GM18517 (cell line): ENCODE measurements around the gene DMD.
"Not testable (repeated sequence)": the region's sequence is repeated elsewhere in the genome, so short reads cannot be mapped to it uniquely, and the experiment has no call there.

ENCODE experiments used
- ATAC-seq: cut with Tn5 transposase; IDR thresholded peaks from one replicate; pipeline ENCODE4 v1.9.1; 2021; ENCODE audit warnings: mild to moderate bottlenecking, moderate library complexity; ENCODE audit not compliant: unreplicated experiment

Gene DMD

DNA sequence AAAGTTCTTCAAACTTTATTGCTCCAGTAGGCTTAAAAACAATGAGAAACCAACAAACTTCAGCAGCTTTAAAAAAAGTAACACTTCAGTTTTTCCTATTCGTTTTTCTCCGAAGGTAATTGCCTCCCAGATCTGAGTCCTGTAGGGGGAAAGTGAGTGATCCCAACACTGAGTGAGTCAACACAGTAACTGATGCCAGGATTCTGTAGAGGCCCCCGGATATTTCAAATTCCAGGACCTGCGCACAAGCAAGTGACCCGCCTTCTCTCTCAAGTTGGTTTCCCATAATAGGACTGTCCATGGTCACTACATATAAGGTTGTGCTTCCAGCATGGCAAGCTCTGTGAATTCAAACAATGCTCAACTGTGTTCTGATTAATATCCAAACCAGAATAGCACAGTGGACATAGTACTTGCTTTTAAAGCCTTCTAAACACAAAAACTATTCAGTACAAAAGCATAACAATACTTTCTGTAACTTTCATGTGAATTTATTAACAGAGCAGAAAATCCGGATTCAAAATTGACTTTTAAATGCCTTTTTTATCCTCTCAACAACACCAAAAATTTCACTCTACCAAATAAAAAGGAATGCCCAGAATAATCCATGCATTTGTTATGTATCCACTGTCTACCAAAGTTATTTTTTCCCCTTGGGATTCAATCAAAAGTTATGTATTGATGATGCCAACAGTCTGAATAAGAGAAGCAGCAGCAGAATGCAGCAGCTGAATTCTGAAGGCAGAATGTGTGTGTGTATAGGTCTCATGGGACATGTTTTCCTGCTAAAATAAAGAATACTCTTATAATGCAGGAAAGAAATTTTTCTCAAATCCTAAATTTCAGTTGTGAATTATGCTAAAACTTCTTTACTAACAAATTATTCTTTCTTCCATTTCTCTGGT lies at the start of gene DMD:
TSS of gene DMD (minus strand) at position 194 of the 905 bp plus-strand sequence. CDS start 237 bp downstream, outside the sequence.
- ATAC-seq, result no peak

DNA sequence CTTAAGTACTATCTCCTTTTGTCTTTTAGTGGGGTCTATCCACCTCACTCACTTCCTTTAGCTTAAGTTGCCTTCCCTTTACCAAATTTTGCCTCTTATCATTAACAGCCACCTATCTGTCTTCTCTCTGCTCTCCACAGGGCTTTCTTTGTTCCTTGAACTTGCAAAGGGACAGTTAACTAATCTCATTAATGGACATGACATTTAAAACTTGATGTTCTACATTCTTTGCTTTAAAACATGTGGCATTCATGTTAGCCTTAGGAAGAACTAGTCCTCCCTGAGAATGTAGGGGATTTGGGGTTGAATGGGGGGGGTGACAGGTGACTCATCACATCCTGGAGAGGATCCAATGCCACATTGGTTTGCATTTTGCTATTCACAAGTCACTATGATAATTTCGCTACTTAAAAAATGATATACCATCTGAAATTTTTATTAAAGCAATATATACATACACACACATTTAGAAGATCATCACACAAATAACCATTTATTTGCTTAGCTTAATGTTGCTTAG lies 41.0 kb upstream of the DMD start:
- no peak for ATAC-seq

DNA sequence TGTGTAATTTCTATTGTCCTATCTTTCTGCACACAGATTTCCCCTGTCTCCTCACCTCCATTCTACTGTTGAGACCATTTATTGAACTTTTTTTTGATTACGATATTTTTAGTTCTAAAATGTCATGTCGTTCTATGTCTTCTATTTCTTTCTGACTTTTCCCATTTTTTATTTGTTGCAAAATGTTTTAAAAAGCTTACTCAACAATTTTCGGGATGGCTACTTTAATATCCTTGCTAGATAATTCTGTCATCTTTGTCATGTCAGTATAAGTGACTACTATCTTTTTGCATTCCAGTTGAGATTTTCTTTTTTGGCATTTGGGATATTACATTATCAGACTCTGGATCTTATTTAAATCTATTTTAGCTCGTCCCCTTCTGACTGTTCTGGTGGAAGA lies 7.5 kb upstream of the DMD start:
- no peak for ATAC-seq

DNA sequence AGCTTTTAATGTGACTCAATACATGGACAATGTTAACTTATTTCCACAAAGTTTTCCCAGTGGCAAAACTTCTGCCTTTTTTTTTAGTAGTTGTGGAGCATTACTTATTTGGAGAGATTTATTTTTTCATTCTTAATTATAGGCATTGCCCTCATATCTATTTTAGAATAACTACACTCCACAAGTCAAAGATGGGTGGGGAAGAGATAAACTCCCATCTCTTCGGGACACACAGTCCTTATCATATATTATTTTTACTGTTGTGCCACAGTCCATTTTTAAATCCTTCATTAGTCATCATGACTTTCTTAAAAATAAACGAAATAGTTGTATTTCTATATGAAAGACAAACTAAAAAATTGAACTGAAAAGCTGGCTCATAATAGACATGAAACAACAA lies 1.2 kb downstream of the DMD start:
- no peak for ATAC-seq

DNA sequence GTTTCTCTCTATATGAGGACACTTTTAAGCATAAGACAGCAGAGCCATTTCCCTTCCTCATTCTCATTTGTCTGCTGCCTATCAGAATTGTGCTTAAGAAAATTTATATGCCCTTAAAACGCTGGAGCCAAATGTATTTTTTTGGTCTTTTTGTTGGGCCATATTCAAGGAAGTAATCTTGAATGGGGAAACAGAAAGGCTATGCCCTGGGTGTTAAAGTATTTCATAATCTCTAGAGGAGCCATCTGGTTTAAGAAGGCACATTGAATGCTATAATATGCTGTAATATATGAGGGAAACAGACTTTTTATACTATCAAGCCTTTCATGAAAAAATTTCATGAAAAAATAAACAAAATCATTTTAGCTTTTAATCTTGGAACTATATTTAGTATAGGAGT lies 4.3 kb downstream of the DMD start:
- ATAC-seq, result no peak

DNA sequence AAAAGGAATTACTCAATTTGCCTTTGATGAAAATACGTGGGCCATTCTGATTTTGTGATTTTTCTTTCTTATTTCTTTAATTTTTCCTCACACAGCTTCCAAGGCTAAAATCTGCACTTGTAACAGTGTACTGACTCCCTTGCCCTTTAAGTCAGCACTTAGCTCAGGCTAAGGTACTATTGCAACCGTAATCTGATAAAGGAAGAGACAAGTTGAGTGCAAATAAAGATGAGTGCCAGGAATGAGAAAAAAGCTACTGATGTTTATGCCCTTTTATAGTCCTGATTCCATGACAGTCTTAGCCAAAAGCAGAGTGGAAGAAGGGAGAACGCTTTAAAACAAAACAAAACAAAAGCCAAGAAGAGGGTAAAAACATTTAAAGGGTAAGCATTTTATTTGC lies 6.0 kb downstream of the DMD start:
- no peak for ATAC-seq

DNA sequence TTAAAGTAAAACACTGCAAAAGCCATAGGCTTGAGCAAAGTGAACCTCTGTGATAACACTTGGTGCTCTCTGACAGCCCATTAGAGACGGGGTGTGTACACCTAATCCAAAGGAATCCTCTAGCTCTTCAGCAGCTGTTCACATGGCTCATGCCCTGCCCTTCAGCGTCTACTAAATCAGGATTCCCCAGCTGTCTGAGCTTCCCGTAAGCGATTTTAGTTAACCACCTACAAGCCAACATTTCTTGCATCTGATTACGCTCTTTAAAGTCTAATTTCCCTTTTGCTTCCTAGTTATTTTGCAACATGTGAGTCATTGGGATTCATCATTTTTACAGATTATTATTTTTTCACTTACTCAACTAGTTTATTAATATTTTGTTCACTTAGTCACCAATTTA lies 6.5 kb downstream of the DMD start:
- ATAC-seq, result no peak

DNA sequence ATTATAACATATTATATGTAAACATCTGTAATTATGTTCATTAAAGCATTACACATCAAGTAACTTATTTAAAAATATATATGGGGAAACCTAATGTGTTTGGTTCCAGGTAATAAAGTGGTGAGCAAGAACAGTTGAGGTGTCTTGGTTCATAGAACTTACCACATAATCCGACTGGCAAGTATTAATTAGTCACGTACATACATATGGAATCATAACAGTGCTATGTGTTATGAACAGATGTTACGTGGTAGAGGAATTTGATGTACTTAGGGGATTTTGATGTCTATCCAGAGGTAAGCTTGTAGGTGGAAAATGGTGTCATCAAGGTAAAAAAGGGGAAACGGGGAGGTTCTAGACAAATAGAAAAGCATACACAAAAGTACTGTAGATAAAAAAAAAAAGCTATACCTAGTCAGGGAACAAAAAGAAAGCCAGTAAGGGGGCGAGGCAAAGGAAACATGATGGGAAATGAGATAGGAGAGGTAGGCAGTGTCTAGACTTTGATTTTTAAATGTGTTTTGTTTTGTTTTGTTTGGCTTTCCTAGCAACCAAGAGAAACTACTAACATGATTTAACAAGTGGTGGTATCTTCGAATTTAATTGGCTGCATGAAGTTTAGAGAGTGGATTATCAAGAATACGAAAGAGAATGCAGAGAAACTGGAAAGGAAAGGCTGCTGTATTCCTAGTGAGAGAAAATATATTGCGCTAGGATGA lies 12.6 kb downstream of the DMD start:
- no peak for ATAC-seq

DNA sequence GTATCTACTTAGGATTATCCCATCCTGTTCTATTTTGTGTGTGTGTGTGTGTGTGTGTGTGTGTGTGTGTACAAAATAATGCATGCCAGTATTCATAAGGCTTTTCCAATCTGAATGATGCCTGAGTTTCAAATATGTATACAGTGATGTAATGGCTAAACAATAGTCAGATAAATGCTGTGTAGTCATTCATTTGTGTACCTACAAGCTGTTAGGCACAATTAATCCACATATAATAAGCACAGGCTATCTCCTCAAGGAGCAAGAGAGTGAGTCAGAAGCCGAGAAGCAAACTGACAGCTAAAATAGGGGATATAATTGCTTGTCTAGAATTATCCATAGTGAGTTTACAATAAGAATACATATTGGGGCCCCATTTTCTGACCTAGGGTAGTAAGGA lies 15.7 kb downstream of the DMD start:
- ATAC-seq, result no peak

DNA sequence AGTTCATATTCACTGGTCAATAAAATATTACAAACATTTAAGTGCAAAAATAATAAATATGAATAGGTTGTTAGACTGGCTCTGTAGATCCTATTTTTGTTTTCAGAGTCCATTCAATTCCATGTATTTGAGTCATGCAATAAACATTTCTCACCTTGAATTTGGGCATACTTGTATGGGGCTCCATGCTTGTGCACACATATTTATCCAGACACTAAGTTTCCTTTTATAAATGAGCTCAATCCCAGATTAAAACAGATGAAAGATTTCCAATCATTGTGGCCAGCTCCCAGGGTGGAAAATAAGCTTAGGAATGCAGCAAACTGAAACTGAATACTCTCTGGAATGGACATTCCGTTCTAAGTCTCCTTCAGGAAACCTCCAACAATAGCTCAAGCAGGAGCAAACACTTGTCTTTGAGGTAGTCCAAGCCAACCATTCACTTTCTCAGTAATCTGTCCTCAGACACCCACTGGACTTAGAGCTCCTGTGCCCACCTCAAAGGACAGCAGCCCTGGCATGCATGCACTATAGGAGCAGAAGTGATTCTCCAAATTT lies 16.4 kb downstream of the DMD start:
- ATAC-seq, result no peak

DNA sequence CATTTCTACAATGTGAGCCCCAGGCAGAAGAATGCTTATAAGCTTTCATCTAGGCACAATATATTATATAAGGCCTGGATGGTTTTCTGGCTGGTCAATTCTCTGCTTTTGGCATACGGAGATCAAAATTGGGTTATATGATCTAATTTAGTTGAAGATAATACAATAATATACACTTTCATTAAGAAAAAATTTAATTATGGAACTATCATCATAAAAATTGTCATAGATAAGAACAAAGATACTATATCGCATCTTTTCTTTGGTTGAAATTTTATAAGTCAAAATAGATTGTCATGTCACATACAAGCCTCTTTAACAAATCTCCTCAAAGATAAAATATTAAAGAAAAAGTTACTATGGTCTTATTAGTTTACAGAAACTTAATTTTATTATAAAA lies 17.1 kb downstream of the DMD start:
- no peak for ATAC-seq

DNA sequence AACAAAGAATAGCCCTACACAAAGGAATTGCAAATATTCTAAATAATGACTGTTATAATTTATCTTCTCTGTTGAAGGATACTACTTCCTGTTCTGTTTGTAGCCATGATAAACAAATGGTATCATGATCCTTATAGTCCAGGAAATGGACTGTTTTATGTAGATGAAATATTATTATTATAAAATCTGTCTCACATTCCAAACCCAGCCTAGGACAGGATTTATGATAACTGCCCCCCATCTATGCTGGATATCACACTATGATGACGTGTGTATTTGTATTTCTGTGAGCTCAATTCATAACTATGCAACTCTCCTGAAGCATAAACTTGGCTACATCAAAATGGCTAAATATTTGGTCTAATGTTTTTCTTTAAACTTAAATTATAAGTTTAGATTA lies 21.3 kb downstream of the DMD start:
- no peak for ATAC-seq

DNA sequence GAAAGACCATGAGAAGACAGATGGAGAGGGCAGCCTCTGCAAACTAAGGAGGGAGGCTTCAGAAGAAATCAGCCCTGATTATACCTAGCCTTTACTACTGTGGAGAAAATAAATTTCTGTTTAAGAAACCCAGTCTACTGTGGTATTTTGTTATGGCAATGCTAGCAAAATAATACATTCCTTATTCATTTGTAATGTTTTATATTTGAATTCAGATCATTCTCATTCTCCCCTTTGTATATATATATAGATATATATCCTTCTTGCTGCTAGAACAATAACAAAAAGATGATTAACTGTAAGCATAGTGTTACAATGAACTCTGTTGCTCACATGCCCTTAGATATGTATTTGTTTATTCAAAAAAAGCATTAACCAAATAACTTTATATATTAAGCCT lies 22.5 kb downstream of the DMD start:
- no peak for ATAC-seq

DNA sequence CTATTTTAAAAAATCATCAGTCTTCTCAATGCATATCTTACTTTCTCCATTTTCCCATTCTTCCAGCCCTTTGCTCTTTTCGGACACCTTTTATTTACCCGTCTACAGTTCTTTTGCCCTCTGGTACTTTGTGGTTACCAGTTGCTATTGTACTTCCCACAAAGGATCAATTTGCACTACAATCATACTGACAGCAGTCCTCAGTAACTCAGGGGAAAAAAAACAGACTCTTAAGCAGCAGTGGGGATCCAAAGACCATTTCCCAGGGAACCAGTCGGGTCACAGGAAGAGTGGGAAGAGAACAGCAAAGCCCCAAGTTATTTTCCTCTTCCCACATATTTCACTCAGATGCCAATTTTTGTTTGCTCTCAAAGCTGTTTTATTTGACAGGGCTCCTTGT lies 23.1 kb downstream of the DMD start:
- ATAC-seq, result no peak

DNA sequence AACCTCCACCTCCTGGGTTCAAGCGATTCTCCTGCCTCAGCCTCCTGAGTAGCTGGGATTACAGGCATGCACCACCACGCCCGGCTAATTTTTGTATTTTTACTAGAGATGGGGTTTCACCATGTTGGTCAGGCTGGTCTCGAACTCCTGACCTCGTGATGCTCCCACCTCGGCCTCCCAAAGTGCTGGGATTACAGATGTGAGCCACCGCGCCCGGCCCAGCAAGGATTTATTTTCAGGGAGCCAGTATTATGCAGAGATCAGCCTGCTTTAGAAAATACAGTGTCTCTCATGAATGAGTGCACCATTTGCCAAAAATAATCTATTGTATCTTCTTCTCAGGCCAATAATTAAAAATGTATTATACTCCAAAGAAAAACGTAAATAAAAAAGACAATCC lies 26.5 kb downstream of the DMD start:
- not testable (repeated sequence) for ATAC-seq

DNA sequence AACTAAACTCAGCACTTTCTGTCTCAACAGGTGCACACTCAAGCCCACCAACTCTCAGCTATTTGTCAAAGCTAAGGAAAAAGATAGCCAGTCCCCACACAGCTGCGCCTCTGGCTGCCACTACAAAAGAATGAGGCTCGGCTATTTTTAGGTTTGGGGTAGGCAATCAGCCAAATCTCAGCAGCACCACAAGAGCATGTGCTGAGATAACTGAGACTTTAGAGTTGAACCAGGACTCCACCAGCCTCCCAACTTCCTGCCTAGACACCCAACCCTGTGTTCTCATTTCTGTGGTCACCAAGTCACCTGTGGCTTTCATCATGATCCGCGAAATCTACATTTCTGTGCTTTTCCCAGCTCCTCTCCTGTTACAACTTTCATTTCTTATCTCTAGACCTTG lies 28.0 kb downstream of the DMD start:
- ATAC-seq, result no peak

DNA sequence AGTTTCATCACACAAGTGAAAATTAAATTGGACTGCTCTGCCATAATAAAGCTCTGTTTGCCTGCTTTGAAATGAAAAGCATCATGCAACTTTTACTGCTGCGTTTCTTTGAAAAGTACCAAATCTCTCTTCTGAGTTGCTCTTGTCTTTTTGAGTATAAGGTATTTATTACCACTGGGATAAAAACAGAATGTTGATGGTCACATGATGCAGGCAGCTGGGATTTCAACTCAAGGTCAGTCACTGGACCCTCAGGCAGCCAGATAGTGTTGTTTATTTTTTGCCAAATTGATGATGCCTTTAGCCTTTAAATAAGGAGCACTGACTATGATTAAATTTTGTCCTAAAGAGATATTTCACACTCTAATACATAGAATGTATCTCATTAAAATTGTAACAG lies 32.7 kb downstream of the DMD start:
- ATAC-seq, result no peak

DNA sequence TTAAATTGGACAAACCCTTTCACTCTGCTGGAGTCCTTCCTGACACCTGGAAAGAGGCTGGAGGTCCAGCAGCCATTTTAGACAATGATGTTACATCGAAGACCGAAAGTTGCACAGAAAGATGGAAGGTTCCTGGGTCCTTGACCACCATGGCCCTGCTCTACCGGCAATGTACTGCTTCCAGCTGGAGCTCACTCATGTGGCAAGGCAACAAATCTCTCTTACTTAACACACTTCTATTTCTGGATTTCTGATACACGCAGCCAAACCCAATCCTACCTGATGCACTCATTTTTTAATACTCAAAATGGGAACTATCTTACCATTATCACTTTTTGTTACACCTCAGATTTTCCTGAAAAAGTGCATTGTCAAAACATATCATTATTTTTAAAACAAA lies 33.1 kb downstream of the DMD start:
- no peak for ATAC-seq

DNA sequence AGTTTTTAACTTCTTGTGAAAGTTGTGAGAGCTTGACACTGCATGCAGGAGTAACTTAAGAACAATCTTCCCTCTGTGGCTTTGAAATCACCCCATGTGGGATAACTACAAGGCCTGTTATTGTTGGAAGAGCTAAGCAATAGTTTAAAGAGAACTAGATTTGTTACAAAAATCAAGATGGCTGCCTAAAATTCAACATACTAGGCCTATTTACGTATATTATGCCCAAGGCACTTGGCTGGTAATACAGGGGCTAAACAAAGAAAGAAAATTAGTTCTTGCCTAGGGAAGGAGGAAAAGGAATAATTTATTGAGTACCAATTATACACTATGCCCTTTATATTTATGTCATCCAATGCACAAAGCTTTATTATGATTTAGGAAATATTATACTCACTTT lies 36.1 kb downstream of the DMD start:
- ATAC-seq, result no peak

DNA sequence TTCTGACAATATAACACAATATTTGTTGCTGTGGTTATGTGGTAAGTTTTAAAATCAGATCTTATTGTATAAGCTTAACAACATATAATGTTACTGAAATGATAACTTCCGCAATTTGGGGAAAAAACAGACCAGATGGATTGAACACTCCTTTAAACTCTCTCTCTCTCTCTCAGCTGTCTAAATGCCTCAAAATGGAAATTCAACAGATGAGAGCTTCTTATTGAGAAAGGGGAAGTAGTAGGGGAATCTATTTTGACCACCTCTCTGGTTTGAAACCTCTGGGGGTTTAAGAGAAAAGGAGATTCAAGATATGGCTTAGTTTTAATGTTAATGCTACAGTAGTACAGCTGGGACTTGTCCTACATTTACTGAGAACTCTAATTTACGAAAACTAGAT lies 40.3 kb downstream of the DMD start:
- no peak for ATAC-seq

DNA sequence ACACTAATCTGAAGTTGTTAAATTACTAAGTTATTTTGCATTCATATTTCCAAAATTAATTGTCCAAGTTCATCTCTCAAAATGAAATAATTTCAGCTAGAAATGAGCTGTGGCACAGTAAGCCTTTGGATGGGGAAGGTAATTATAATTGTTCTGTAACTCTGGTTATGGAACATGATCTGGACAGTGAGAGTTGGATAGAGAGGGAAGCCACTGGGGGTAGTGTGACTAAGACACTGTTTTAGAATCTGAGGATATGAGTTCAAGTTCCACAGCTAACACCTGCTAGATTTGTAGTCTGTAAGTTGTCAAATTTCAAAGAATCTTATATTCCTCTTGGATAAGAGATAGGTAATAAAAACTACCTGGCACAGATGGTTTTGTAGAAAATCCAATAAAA lies 49.5 kb downstream of the DMD start:
- ATAC-seq, result no peak

DNA sequence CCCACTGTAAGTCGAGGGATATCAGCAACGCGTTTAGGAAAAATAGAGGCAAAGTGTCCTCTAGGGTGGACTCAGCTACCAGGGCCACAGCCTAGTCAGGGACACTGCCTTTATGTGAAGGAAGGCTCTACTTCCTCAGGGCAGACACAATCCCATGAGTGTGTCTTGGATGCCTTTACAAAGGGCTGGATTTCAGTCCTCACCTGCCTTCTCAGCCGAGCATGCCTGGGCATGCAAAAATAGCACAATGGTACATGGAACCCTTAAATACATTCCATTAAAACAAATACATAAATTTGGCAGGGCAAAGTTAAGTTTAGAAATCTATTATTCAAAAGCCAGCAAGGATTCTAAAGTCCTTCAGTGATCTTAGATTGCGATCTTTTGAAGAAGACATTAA lies 51.1 kb downstream of the DMD start:
- ATAC-seq, result no peak
